Kidney epithelial cell (primary cell): ENCODE data around the gene PPP1R12A. TPM values are rescaled to one million over a fixed set of nuclear protein-coding genes. Genes with fewer than 3 reads are reported as not detected.
A peak's percentile ranks its signal among the peaks of the same experiment; 100 is the strongest.

Experiments
- DNase-seq: peaks from one replicate; pipeline ENCODE4 v3.0.0-alpha.2; 2010; ENCODE audit warnings: low read depth
- H3K27me3 ChIP-seq: 2 replicates; pipeline ENCODE4 v1.6.0; 2011; ENCODE audit warnings: low read length; ENCODE audit not compliant: control insufficient read depth, insufficient read depth
- H3K36me3 ChIP-seq: 2 replicates; pipeline ENCODE4 v1.5.1; 2011; ENCODE audit warnings: low read length; ENCODE audit not compliant: control insufficient read depth, insufficient read depth
- H3K4me3 ChIP-seq: 2 replicates; pipeline ENCODE4 v1.5.1; 2011; ENCODE audit warnings: low read depth, mild to moderate bottlenecking, control low read depth, low read length
- total RNA-seq: library from RNA; depleted of rRNA; stranded (reverse); fragments of >200 nt; gene quantifications from 2 replicates; pipeline ENCODE4 v1.2.3, GENCODE V29; 2015
- TF ChIP-seq, protein P1 (sequence below): IDR thresholded peaks from 2 replicates; pipeline ENCODE4 v1.5.1; 2011; ENCODE audit warnings: mild to moderate bottlenecking, moderate library complexity, low read length, control low read depth, inconsistent platforms; ENCODE audit not compliant: insufficient read depth, poor library complexity, severe bottlenecking

Gene PPP1R12A
- total RNA-seq, 1 donor from 2014 or later = 47.2 TPM

GRCh38 chr12:79933532-79934264, 1.2 kb downstream of the PPP1R12A start:
- peak overlapping the region; percentile 99 for H3K4me3 ChIP-seq
- no peaks in the 10 kb centered on the region for H3K27me3 ChIP-seq
- TF ChIP-seq, protein P1, sequence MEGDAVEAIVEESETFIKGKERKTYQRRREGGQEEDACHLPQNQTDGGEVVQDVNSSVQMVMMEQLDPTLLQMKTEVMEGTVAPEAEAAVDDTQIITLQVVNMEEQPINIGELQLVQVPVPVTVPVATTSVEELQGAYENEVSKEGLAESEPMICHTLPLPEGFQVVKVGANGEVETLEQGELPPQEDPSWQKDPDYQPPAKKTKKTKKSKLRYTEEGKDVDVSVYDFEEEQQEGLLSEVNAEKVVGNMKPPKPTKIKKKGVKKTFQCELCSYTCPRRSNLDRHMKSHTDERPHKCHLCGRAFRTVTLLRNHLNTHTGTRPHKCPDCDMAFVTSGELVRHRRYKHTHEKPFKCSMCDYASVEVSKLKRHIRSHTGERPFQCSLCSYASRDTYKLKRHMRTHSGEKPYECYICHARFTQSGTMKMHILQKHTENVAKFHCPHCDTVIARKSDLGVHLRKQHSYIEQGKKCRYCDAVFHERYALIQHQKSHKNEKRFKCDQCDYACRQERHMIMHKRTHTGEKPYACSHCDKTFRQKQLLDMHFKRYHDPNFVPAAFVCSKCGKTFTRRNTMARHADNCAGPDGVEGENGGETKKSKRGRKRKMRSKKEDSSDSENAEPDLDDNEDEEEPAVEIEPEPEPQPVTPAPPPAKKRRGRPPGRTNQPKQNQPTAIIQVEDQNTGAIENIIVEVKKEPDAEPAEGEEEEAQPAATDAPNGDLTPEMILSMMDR = no peak
- no peaks in the 10 kb centered on the region for H3K36me3 ChIP-seq
- no peak for DNase-seq

- TF ChIP-seq, protein P1 = no peak
- H3K27me3 ChIP-seq = no peaks in the 10 kb centered on the region
- peak overlapping the region; percentile 99 for H3K4me3 ChIP-seq
- no peak for DNase-seq
- H3K36me3 ChIP-seq = no peaks in the 10 kb centered on the region
Measured at GRCh38 chr12:79933043-79933442, 1.9 kb downstream of the PPP1R12A start.

- Histone ChIP-seq H3K36me3 (no peaks in the 10 kb centered on the region), H3K27me3 (no peaks in the 10 kb centered on the region)
- TF ChIP-seq, protein P1 = no peak
Measured at GRCh38 chr12:79932357-79932756, 2.5 kb downstream of the PPP1R12A start.

DNA sequence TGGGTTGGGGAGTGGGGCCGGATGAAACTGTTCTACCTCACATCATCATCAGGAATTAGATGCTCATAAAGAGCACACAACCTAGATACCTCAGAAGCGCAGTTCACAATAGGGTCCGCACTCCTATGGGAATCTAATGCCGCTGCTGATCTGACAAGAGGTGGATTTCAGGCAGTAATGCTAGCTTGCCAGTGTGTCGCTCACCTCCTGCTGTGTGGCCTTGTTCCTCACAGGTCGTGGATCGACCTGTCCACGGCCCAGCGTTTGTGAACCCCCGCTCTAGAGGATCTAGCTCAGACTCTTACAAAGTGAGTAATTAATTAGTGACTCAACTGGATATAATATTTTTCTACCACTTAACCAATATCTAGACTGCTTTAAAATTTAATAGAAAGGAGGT, 5.8 kb downstream of the PPP1R12A start:
- no peak overlapping the region for H3K4me3 ChIP-seq
- TF ChIP-seq, protein P1 = no peak
- H3K36me3 ChIP-seq = no peaks in the 10 kb centered on the region
- no peak for DNase-seq
- no peaks in the 10 kb centered on the region for H3K27me3 ChIP-seq

More at GRCh38 chr12:79932357-79932756, 2.5 kb downstream of the PPP1R12A start:
- no peak for DNase-seq
- peak overlapping the region; percentile 99 for H3K4me3 ChIP-seq

DNA sequence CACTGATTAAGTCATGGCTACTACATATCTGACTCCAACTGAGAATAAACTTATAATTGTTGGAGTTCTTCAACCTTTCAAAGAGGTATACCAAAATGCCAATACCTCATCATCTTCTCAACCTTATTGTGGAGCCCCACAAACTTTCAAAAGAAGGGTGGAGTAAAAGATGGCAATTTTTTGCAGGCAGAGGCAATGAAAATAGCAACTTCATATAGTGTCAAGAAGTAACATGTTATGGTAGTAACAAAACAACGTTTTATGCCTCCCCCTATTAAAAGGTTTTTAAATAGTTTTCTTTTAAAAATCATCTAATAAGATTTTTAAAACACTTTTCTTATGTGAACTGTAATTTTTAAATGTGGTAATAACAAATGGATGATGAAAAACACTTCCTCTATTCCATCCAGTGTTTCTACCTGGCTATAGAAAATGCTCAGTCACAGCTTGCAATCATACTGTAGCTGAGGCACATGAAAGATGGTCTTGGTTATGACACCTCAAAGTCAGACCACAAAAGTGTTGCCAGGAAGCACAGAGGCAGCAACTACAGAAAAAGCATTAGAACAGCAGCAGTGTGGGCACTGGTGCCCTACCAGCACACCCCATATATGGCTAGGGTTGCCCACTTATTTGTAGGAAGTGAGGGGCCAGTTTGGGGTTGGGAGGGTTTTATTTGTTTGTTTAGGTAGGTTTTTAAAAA, 7.0 kb downstream of the PPP1R12A start:
- Histone ChIP-seq H3K36me3 (no peaks in the 10 kb centered on the region), H3K27me3 (no peaks in the 10 kb centered on the region), H3K4me3 (no peak overlapping the region)
- DNase-seq = no peak
- TF ChIP-seq, protein P1 = no peak

GRCh38 chr12:79926951-79927350, 7.9 kb downstream of the PPP1R12A start:
- Histone ChIP-seq H3K4me3 (no peak overlapping the region), H3K27me3 (no peaks in the 10 kb centered on the region), H3K36me3 (no peaks in the 10 kb centered on the region)
- no peak for DNase-seq
- TF ChIP-seq, protein P1 = no peak
